Upper lobe of right lung (tissue), 1 donor: ENCODE data around the gene CIART. TPM values are rescaled to one million over a fixed set of nuclear protein-coding genes. Genes with fewer than 3 reads are reported as not detected.

Experiments used
- ATAC-seq: fragments of 200-7000 bp; cut with Tn5 transposase; one replicate; pipeline ENCODE4 v1.9.1; 2020; ENCODE audit warnings: mild to moderate bottlenecking, moderate library complexity
- DNase-seq: peaks from one replicate; pipeline ENCODE4 v3.0.0-alpha.2; 2020
- H3K27ac ChIP-seq: fragments of 200-600 bp; one replicate; pipeline ENCODE4 v1.8.0; 2022
- H3K27me3 ChIP-seq: fragments of 200-600 bp; one replicate; pipeline ENCODE4 v1.8.0; 2022; ENCODE audit warnings: mild to moderate bottlenecking
- H3K36me3 ChIP-seq: fragments of 200-600 bp; one replicate; pipeline ENCODE4 v1.8.0; 2022
- H3K4me1 ChIP-seq: fragments of 200-600 bp; one replicate; pipeline ENCODE4 v1.8.0; 2022
- H3K4me3 ChIP-seq: fragments of 200-600 bp; one replicate; pipeline ENCODE4 v1.8.0; 2022; ENCODE audit warnings: mild to moderate bottlenecking
- H3K9me3 ChIP-seq: fragments of 200-600 bp; one replicate; pipeline ENCODE4 v1.8.0; 2022
- CTCF ChIP-seq: fragments of 200-600 bp; IDR thresholded peaks from one replicate; pipeline ENCODE4 v1.8.0; 2022; ENCODE audit warnings: antibody characterized with exemption
- intact Hi-C: fragments of 100-400 bp; cut with DNase I; formaldehyde crosslinking; loops from one replicate; pipeline ENCODE4 v1.11.0; 2022
- total RNA-seq: library from RNA; stranded (reverse); fragmentation: NEBNext Ultra II Directional; extraction: Animal tissue kit (Norgen Biotek cat#: 25700); gene quantifications from one replicate; pipeline ENCODE4 v1.2.1, GENCODE V29; 2021
- donor health status: DM: no; HTN: yes; CAD: no; lungs with severe emphysema.

The CIART gene
- total RNA-seq, 1 donor from 2014 or later = 10.6 TPM

- intact Hi-C loops = no loop called here
- Histone ChIP-seq H3K9me3 (no peaks in the 10 kb centered on the region), H3K27me3 (no peaks in the 10 kb centered on the region), H3K36me3 (no peaks in the 10 kb centered on the region), H3K4me3 (no peak overlapping the region), H3K27ac (no peak overlapping the region), H3K4me1 (no peaks in the 10 kb centered on the region)
- DNase-seq (no peak), ATAC-seq (no peak)
- no peak for TF ChIP-seq CTCF
Observed at GRCh38 chr1:150288822-150289221, 6.5 kb downstream of the CIART start.

DNA sequence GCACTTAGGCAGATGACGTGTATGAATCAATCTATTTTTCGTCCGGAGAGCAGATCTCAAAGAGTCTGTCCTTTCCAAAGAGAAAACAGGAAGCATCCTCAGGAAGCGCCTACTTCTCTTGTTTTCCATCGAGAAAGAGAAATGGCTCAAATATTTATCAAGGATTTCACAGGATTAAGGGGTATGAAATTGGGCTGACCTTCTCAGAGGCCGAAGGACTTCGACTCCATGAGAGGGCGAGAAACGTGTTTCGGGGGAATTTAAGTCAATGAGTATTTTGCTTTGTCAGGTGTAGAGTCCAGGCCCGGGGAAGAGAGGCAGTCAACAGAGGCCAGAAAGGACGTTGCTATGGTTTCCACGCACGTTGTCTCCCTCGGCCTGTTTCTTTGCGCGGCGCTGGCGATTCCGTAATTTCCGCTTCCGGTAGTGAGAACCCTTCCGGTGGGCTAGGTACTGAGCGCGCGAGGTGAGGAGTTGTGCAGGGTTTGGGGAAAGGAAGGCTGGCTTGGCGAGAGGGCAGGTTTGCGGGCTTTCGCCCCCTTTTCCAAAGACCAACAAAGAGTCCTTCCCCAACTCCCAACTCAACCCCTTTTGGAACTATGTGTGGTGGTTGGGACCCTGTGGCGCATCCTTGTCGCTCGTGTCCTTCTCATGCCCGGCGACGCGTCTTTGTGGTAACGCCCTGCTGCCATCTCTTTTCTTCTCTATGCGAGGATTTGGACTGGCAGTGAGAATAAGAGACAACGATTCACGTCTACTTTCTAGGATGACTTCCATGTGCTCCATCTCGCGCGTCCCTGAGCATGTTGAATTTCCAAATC is 11.3 kb downstream of the CIART start, which contains the start of gene MRPS21:
Gene MRPS21 (plus strand): TSS at position 429 of the 821 bp plus-strand sequence. CDS start 506 bp downstream, outside the sequence.
- H3K36me3 ChIP-seq = peaks cover 32% of the 10 kb centered on the region
- peak within 1 kb of the TSS; percentile 95 for H3K27ac ChIP-seq
- H3K4me1 ChIP-seq = peaks cover 6% of the 10 kb centered on the region
- no peaks in the 10 kb centered on the region for H3K9me3 ChIP-seq
- DNase-seq (peak; percentile 94), ATAC-seq (peak; percentile 99)
- no peak for TF ChIP-seq CTCF
- intact Hi-C loops = no loop called here
- H3K27me3 ChIP-seq = no peaks in the 10 kb centered on the region
- peak within 1 kb of the TSS; percentile 94 for H3K4me3 ChIP-seq

DNA sequence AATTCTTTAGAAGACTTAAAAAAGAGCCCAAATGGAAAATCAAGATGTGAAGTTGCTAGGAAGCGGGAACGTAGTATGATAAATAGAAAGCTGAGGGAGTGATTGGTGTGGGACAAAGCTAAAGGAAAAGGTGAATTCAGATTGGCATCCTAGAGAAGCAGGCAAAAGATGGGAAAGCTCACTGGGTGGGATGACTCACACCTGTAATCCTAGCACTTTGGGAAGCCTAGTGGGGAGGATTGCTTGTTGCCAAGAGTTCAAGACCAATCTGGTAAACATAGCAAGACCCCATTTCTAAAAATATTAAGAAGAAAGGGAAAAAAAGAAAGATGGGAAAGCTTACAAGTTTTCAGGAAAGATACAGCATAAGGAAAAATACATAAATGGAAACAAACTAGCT is 13.1 kb downstream of the CIART start:
- no peak for TF ChIP-seq CTCF
- Histone ChIP-seq H3K36me3 (peaks cover 47% of the 10 kb centered on the region), H3K27ac (no peak overlapping the region), H3K9me3 (no peaks in the 10 kb centered on the region), H3K4me3 (no peak overlapping the region), H3K27me3 (no peaks in the 10 kb centered on the region), H3K4me1 (peaks cover 6% of the 10 kb centered on the region)
- ATAC-seq (no peak), DNase-seq (no peak)
- intact Hi-C loops = no loop called here

GRCh38 chr1:150299716-150300115 is 17.4 kb downstream of the CIART start:
- DNase-seq (no peak), ATAC-seq (no peak)
- peaks cover 73% of the 10 kb centered on the region for H3K36me3 ChIP-seq
- H3K27ac ChIP-seq = no peak overlapping the region
- no peak overlapping the region for H3K4me3 ChIP-seq
- no peaks in the 10 kb centered on the region for H3K9me3 ChIP-seq
- no peaks in the 10 kb centered on the region for H3K27me3 ChIP-seq
- TF ChIP-seq CTCF = no peak
- intact Hi-C loops = no loop called here
- H3K4me1 ChIP-seq = peaks cover under 1% of the 10 kb centered on the region

DNA sequence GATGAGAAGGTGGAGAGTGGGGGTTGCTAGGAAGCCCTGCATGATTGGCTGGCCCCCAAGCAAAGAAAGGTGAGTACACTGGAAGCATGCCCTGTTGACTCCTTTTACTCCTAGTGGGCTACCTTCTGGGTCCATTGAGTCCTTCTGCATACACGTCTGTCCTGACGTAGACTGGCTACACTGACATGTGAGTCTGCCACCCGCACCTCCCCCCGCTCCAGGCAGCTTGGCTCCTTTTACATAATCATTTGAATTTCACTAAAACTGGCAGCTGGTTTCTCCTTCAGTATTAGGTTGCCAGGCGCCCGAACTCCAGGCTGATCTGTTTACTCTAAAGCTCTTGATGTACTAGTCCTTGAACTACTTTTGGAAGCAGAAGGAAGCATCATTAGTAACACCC is 20.0 kb downstream of the CIART start:
- H3K4me3 ChIP-seq = no peak overlapping the region
- intact Hi-C loops = no loop called here
- TF ChIP-seq CTCF = no peak
- peaks cover 64% of the 10 kb centered on the region for H3K36me3 ChIP-seq
- DNase-seq = no peak
- no peaks in the 10 kb centered on the region for H3K4me1 ChIP-seq
- no peak overlapping the region for H3K27ac ChIP-seq
- ATAC-seq = no peak
- H3K27me3 ChIP-seq = no peaks in the 10 kb centered on the region
- H3K9me3 ChIP-seq = no peaks in the 10 kb centered on the region
